ENCODE results near the gene ELP2. TPM values are rescaled to one million over a fixed set of nuclear protein-coding genes. Genes with fewer than 3 reads are reported as not detected.

The ELP2 gene
- total and polyA plus RNA-seq, 3 experiments from 2014 or later = 64.1 to 89.6 (median 85.8) TPM

DNA sequence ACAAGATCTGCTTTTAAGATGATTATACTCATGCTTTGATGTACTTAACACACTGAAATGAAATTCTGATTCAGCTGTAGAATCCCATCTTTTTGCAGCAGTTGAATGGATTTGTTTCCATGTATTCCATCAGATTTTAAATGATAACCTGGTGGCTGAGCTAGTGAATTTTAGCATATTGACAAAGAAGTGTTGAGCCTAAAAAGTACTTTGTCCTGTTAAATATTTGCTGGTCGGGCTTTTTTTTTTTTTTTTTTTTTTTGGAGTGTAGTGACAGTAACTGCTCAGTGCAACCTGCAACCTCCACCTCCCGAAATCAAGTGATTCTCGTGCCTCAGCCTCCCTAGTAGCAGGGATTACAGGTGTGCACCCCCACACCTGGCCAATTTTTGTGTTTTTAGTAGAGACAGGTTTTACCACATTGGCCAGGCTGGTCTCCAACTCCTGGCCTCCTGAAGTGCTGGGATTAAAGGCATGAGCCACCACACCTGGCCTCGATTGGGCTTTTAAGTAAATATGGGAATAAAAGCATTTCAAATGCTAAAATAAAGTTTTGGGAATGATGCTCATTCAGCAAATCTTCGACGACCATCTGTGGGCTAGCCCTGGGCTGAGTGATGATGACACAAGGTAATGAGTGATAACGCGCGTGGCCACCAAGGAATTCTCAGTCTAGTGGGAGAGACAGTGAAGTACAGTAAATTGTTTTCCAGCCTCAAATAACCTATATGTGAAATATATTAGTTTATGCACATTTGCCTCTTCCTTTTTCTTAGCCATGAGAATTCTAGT lies 2.2 kb downstream of the ELP2 start:
- ChIA-PET CTCF (no interaction called here), POLR2A (no interaction called here)
- Mint-ChIP-seq H3K36me3 (peaks cover 0 to 53% (median 4%) of the 10 kb centered on the region in 3 donors), H3K4me3 (peak overlapping the region; percentile 60 to 99 (median 97)), H3K27ac (peak overlapping the region in 4 of 8 donors; percentile 6 to 47 (median 19)), H3K27me3 (no peaks in the 10 kb centered on the region), H3K9me3 (no peaks in the 10 kb centered on the region), H3K4me1 (peaks cover 56 to 77% (median 76%) of the 10 kb centered on the region in 3 donors)
- H3K4me1 ChIP-seq (ENCODE audit: insufficient read depth, low read length) = peaks cover 54% of the 10 kb centered on the region
- no peaks in the 10 kb centered on the region for H3K9me3 ChIP-seq (ENCODE audit: low read length)
- H3K4me3 ChIP-seq (ENCODE audit: low read length) = peak overlapping the region; percentile 24
- peaks cover 9% of the 10 kb centered on the region for H3K36me3 ChIP-seq (ENCODE audit: insufficient read depth, low read length)
- H3K27me3 ChIP-seq (ENCODE audit: insufficient read depth, low read length, poor library complexity, severe bottlenecking) = no peaks in the 10 kb centered on the region
- no peak for DNase-seq
- no peak overlapping the region for H3K27ac ChIP-seq (ENCODE audit: low read depth, low read length)

DNA sequence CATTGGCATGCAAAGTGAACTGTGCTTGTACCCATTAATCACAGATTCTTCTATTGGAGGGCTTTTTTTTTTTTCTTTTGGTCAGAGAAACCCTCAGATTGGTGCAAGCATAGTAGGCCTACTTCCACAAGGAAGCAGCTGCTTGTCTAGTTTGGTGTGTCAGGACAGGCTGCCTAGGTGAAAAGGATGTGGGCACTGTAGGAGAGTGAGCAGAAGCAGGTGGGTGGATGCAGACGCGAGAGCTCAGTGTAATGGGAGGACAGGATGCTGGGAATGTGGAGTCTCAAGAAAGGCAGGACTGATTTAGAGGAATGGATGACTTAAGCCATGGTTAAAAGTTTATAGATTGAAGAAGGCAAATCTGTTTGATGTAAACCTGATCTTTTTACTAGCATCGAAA lies 3.1 kb downstream of the ELP2 start:
- no peaks in the 10 kb centered on the region for H3K27me3 Mint-ChIP-seq
- Histone ChIP-seq H3K27me3 (ENCODE audit: insufficient read depth, low read length, poor library complexity, severe bottlenecking) (no peaks in the 10 kb centered on the region), H3K4me1 (ENCODE audit: insufficient read depth, low read length) (peaks cover 53% of the 10 kb centered on the region), H3K9me3 (ENCODE audit: low read length) (no peaks in the 10 kb centered on the region), H3K27ac (ENCODE audit: low read depth, low read length) (no peak overlapping the region), H3K36me3 (ENCODE audit: insufficient read depth, low read length) (peaks cover 15% of the 10 kb centered on the region), H3K4me3 (ENCODE audit: low read length) (no peak overlapping the region)
- peak overlapping the region; percentile 38 to 99 (median 60) for H3K4me3 Mint-ChIP-seq
- peaks cover 53 to 74% (median 71%) of the 10 kb centered on the region in 3 donors for H3K4me1 Mint-ChIP-seq
- ChIA-PET POLR2A (no interaction called here), CTCF (no interaction called here)
- H3K27ac Mint-ChIP-seq = peak overlapping the region in 7 of 8 donors; percentile 6 to 84 (median 68)
- no peak for DNase-seq
- peaks cover 0 to 61% (median 4%) of the 10 kb centered on the region in 3 donors for H3K36me3 Mint-ChIP-seq
- H3K9me3 Mint-ChIP-seq = no peaks in the 10 kb centered on the region

GRCh38 chr18:36135264-36135663 lies 5.6 kb downstream of the ELP2 start:
- no peaks in the 10 kb centered on the region for H3K9me3 ChIP-seq (ENCODE audit: low read length)
- H3K4me1 ChIP-seq (ENCODE audit: insufficient read depth, low read length) = peaks cover 45% of the 10 kb centered on the region
- Mint-ChIP-seq H3K27me3 (no peaks in the 10 kb centered on the region), H3K36me3 (peaks cover 0 to 67% (median 11%) of the 10 kb centered on the region in 3 donors), H3K9me3 (no peaks in the 10 kb centered on the region), H3K27ac (no peak overlapping the region), H3K4me3 (no peak overlapping the region), H3K4me1 (peaks cover 46 to 72% (median 71%) of the 10 kb centered on the region in 3 donors)
- no peak overlapping the region for H3K27ac ChIP-seq (ENCODE audit: low read depth, low read length)
- DNase-seq = no peak
- H3K27me3 ChIP-seq (ENCODE audit: insufficient read depth, low read length, poor library complexity, severe bottlenecking) = no peaks in the 10 kb centered on the region
- H3K4me3 ChIP-seq (ENCODE audit: low read length) = no peak overlapping the region
- H3K36me3 ChIP-seq (ENCODE audit: insufficient read depth, low read length) = peaks cover 22% of the 10 kb centered on the region
- ChIA-PET POLR2A (no interaction called here), CTCF (no interaction called here)

- Mint-ChIP-seq H3K4me3 (no peak overlapping the region), H3K4me1 (peaks cover 22 to 48% (median 46%) of the 10 kb centered on the region in 3 donors), H3K9me3 (no peaks in the 10 kb centered on the region), H3K36me3 (peaks cover 0 to 90% (median 16%) of the 10 kb centered on the region in 3 donors), H3K27ac (no peak overlapping the region), H3K27me3 (no peaks in the 10 kb centered on the region)
- CTCF ChIA-PET = interaction anchor here (1.1 kb wide), 1 partner anchor 10 kb away, joined by 3 read pairs; no protein-coding TSS in a partner anchor
- Histone ChIP-seq H3K36me3 (ENCODE audit: insufficient read depth, low read length) (peaks cover 33% of the 10 kb centered on the region), H3K27ac (ENCODE audit: low read depth, low read length) (no peak overlapping the region), H3K27me3 (ENCODE audit: insufficient read depth, low read length, poor library complexity, severe bottlenecking) (no peaks in the 10 kb centered on the region), H3K9me3 (ENCODE audit: low read length) (no peaks in the 10 kb centered on the region), H3K4me1 (ENCODE audit: insufficient read depth, low read length) (peaks cover 8% of the 10 kb centered on the region), H3K4me3 (ENCODE audit: low read length) (no peak overlapping the region)
- POLR2A ChIA-PET = no interaction called here
- DNase-seq = no peak
Observed at GRCh38 chr18:36139245-36139644, 9.5 kb downstream of the ELP2 start.

- no peaks in the 10 kb centered on the region for H3K9me3 Mint-ChIP-seq
- POLR2A ChIA-PET = no interaction called here
- no peak overlapping the region for H3K4me3 Mint-ChIP-seq
- no peaks in the 10 kb centered on the region for H3K27me3 ChIP-seq (ENCODE audit: insufficient read depth, low read length, poor library complexity, severe bottlenecking)
- no peak for DNase-seq
- no peak overlapping the region for H3K27ac ChIP-seq (ENCODE audit: low read depth, low read length)
- H3K27ac Mint-ChIP-seq = peak overlapping the region in 2 of 8 donors; percentile 20 to 35
- H3K4me1 Mint-ChIP-seq = peaks cover 14 to 34% (median 27%) of the 10 kb centered on the region in 3 donors
- H3K9me3 ChIP-seq (ENCODE audit: low read length) = no peaks in the 10 kb centered on the region
- H3K4me1 ChIP-seq (ENCODE audit: insufficient read depth, low read length) = no peaks in the 10 kb centered on the region
- CTCF ChIA-PET = no interaction called here
- H3K27me3 Mint-ChIP-seq = no peaks in the 10 kb centered on the region
- peaks cover 50% of the 10 kb centered on the region for H3K36me3 ChIP-seq (ENCODE audit: insufficient read depth, low read length)
- H3K4me3 ChIP-seq (ENCODE audit: low read length) = no peak overlapping the region
- H3K36me3 Mint-ChIP-seq = peaks cover 0 to 93% (median 16%) of the 10 kb centered on the region in 3 donors
Observed at GRCh38 chr18:36141576-36141975, 11.9 kb downstream of the ELP2 start.

DNA sequence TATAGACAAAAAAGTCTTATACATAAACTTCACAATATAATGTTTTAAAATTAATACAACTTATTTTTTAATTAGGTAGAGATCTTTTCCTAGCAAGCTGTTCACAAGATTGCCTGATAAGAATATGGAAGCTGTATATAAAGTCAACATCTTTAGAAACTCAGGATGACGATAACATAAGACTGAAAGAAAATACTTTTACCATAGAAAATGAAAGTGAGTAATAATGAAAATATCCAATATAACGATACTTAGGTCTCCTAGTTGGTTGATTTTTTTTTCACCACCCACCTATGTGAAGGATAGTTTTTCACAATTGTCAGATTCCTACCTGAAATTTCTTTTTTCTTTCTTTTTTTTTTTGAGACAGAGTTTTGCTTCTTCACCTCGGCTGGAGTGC lies 13.1 kb downstream of the ELP2 start:
- Histone ChIP-seq H3K4me1 (ENCODE audit: insufficient read depth, low read length) (no peaks in the 10 kb centered on the region), H3K9me3 (ENCODE audit: low read length) (no peaks in the 10 kb centered on the region), H3K27ac (ENCODE audit: low read depth, low read length) (no peak overlapping the region), H3K36me3 (ENCODE audit: insufficient read depth, low read length) (peaks cover 45% of the 10 kb centered on the region), H3K27me3 (ENCODE audit: insufficient read depth, low read length, poor library complexity, severe bottlenecking) (no peaks in the 10 kb centered on the region), H3K4me3 (ENCODE audit: low read length) (no peak overlapping the region)
- peak overlapping the region in 1 of 8 donors; percentile 64 for H3K27ac Mint-ChIP-seq
- H3K4me3 Mint-ChIP-seq = no peak overlapping the region
- H3K36me3 Mint-ChIP-seq = peaks cover 0 to 90% (median 15%) of the 10 kb centered on the region in 3 donors
- POLR2A ChIA-PET = no interaction called here
- H3K4me1 Mint-ChIP-seq = peaks cover 12 to 28% (median 19%) of the 10 kb centered on the region in 3 donors
- no peaks in the 10 kb centered on the region for H3K9me3 Mint-ChIP-seq
- H3K27me3 Mint-ChIP-seq = no peaks in the 10 kb centered on the region
- CTCF ChIA-PET = no interaction called here
- DNase-seq = no peak

- H3K27me3 Mint-ChIP-seq = no peaks in the 10 kb centered on the region
- ChIA-PET CTCF (no interaction called here), POLR2A (no interaction called here)
- peaks cover 45% of the 10 kb centered on the region for H3K36me3 ChIP-seq (ENCODE audit: insufficient read depth, low read length)
- no peaks in the 10 kb centered on the region for H3K27me3 ChIP-seq (ENCODE audit: insufficient read depth, low read length, poor library complexity, severe bottlenecking)
- H3K4me1 ChIP-seq (ENCODE audit: insufficient read depth, low read length) = no peaks in the 10 kb centered on the region
- no peaks in the 10 kb centered on the region for H3K9me3 Mint-ChIP-seq
- H3K27ac ChIP-seq (ENCODE audit: low read depth, low read length) = no peak overlapping the region
- H3K4me3 Mint-ChIP-seq = no peak overlapping the region
- no peak overlapping the region for H3K27ac Mint-ChIP-seq
- peaks cover 0 to 90% (median 15%) of the 10 kb centered on the region in 3 donors for H3K36me3 Mint-ChIP-seq
- peaks cover 12 to 24% (median 17%) of the 10 kb centered on the region in 3 donors for H3K4me1 Mint-ChIP-seq
- H3K4me3 ChIP-seq (ENCODE audit: low read length) = no peak overlapping the region
- no peak for DNase-seq
- H3K9me3 ChIP-seq (ENCODE audit: low read length) = no peaks in the 10 kb centered on the region
Observed at GRCh38 chr18:36143391-36143790, 13.7 kb downstream of the ELP2 start.

GRCh38 chr18:36149514-36150289 lies 20.0 kb downstream of the ELP2 start:
- Mint-ChIP-seq H3K4me3 (no peak overlapping the region), H3K27me3 (no peaks in the 10 kb centered on the region), H3K9me3 (no peaks in the 10 kb centered on the region), H3K4me1 (peaks cover 12 to 18% (median 14%) of the 10 kb centered on the region in 3 donors), H3K36me3 (peaks cover 6 to 93% (median 26%) of the 10 kb centered on the region in 3 donors), H3K27ac (peak overlapping the region in 2 of 8 donors; percentile 26 to 73)
- Histone ChIP-seq H3K9me3 (ENCODE audit: low read length) (no peaks in the 10 kb centered on the region), H3K4me3 (ENCODE audit: low read length) (no peak overlapping the region), H3K36me3 (ENCODE audit: insufficient read depth, low read length) (peaks cover 43% of the 10 kb centered on the region), H3K27me3 (ENCODE audit: insufficient read depth, low read length, poor library complexity, severe bottlenecking) (no peaks in the 10 kb centered on the region), H3K27ac (ENCODE audit: low read depth, low read length) (no peak overlapping the region), H3K4me1 (ENCODE audit: insufficient read depth, low read length) (no peaks in the 10 kb centered on the region)
- no peak for DNase-seq
- ChIA-PET POLR2A (interaction anchor here (0.7 kb wide), 1 partner anchor 819 kb away, joined by 5 read pairs; no protein-coding TSS in a partner anchor), CTCF (interaction anchor here (1.0 kb wide), 1 partner anchor 11 kb away, joined by 3 read pairs; no protein-coding TSS in a partner anchor)

All from CD8-positive, alpha-beta memory T cell (primary cell).